CD4-positive, alpha-beta T cell treated with Interferon gamma for 1 hour (primary cell): ENCODE results near the gene PLRG1.
"Not testable (repeated sequence)": the region's sequence is repeated elsewhere in the genome, so short reads cannot be mapped to it uniquely, and the experiment has no call there.

ENCODE experiments used
- DNase-seq: peaks from one replicate; pipeline ENCODE4 v3.0.0-alpha.2; 2020

The PLRG1 gene

DNA sequence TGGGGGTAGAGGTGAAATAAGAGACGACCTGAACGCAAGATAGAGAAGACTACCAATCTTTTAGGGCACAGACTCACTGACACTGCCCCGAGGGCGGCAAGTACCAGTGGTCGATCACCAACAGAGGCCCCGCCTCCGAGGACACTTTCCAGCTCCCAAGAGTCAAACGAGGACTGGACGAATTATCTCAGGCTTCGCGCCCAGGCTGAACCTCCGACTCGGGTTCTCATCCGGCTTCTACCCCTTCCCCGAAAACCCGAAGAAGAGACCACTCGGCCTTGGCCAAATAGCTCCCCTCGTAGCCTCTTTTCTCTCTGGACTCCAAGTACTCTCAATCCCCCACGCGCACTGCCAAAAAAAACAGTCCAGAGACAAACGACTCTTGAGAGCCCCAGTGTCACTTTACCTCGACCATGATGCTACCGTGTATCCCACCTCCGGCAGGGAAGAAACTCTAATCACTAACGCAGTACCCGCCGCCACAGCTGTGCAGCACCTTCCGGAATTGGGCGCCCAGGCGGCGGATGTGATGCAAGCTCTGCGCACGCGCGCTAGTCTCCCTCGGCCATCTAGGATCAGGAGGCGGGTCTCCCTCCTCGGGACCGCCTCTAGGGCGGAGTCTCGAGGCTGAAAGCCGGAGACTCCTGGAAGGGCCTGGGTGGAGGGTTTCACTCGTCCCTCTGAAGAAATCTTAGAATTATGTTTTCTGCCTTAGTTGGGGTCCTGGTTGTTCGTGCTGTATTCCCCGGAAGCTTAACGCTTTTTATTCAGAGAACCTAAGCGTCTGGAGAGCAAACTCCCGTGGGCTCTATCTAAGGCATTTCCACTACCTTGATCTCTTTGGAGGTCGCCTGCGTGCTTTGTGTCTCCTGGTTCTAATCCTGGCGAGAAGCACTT, at the start of gene PLRG1:
Gene PLRG1, minus strand, starts transcription at position 507 of the 897 bp plus-strand sequence. Its CDS starts 92 bp downstream, at position 415.
- peak; percentile 95 for DNase-seq

DNA sequence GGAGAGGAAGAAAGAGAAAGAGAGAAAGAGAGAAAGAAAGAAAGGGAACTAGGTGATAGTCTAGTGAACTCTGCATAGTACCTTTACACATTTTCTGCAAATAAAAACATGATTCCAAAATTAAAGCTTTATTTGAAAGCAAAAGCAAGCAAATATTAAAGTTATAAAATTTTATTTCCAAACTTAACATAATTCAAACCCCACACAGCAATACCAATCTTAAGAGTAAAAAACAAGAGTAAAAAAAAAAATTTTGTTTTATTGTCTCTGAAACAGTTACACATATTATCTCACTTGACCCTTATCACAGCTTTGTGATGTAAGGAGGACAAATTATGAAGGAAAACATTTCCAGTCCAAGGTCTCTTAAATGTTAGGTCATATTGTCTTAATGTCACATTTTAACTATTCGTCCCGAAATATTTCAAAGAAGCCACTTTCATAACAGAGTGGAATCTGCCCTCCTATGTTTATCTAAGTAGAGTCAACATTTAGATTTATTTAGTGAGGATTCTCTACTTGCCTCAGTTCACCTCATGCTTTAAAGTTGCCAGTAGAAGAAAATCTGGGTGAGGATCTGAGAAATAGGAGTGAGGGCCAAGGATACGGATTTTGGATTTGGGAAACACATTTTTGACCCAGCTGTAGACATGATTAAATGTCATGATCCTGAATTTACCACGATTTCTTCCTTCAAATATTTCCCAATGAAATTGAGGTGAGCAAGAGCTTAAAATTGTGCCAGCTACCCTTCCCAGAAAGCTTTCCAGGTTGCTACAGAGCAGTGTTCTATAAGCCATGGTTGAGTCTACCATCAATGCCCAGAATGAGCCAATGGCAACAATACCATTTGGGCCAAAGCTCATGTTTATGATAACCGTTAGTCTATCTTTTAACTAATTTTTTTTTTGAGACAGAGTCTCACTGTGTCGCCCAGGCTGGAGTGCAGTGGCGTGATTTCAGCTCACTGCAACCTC, 47.9 kb upstream of the PLRG1 start:
- no peak for DNase-seq

DNA sequence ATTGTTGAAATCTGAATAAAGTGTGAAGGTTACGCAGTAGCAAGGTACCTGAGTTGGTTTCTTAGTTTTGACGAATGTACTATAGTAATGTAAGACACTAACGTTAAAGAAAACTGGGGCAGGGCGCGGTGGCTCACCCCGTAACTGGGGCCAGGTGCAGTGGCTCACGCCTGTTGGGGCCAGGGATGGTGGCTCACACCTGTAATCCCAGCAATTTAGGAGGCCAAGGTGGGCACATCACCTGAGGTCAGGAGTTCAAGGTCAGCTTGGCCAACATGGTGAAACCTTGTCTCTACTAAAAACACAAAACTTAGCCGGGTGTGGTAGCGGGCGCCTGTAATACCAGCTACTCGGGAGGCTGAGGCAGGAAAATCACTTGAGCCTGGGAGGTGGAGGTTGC, 47.1 kb upstream of the PLRG1 start:
- DNase-seq, result not testable (repeated sequence)

DNA sequence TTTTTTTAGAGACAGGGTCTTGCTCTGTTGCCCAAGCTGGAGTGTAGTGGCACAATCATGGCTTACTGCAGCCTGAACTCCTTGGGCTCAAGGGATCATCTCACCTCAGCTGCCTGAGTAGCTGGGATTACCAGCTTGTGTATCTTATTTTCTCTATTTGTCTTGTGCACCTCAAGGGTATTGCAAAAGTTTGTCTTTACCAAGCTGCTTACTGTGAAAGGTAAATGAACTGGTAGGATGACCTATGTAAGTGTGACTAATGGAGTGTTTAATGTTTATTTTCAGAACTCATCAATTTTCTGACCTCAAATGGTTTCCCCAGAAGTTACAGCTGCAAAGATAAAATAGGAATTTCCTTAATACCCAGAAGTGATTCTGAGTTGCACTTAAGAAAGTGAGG, 45.6 kb upstream of the PLRG1 start:
- no peak for DNase-seq

DNA sequence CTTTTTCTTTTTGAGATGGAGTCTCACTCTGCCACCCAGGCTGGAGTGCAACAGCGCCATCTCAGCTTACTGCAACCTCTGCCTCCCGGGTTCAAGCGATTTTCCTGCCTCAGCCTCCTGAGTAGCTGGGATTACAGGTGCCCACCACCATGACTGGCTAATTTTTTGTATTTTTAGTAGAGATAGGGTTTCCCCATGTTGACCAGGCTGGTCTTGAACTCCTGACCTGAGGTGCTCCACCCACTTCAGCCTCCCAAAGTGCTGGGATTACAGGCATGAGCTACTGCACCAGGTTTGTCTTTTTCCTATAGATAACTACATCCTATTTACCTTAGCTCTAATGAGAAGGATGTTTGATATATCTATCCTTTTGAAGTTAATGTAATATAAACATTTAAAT, 44.1 kb upstream of the PLRG1 start:
- not testable (repeated sequence) for DNase-seq

DNA sequence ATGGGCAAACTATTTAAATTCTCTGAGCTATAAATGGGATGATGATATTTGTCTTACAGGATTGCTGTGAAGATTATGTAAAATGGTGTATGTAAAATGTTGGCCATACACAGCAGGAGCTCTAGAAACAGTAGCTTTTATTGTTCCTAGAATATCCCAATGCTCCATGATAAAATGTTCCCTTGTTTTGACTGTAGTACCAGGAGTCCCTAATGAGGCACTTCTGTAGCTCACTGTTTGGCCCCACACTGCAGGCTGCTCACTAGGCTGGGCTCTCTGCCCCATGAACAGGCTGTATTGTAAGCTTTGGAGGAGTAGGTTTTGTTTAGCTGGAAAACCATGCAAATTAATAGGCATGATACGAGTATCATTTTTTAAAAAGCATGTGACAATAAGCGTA, 43.7 kb upstream of the PLRG1 start:
- DNase-seq, result no peak

DNA sequence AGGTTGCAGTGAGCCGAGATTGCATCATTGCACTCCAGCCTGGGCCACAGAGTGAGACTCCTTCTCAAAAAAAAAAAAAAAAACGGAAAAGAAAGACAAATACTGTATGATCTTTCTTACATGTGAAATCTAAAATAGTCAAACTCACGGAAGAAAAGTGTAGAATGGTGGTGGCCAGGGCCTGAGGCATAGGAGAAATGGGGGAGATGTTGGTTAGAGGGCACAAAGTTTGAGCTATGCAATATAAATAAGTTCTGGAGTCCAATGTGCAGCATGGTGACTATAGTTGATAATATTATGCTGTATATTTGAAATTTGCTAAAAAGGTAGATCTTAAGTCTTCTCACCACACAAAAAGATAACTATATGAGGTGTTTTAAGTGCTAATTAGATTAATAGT, 41.7 kb upstream of the PLRG1 start:
- no peak for DNase-seq

DNA sequence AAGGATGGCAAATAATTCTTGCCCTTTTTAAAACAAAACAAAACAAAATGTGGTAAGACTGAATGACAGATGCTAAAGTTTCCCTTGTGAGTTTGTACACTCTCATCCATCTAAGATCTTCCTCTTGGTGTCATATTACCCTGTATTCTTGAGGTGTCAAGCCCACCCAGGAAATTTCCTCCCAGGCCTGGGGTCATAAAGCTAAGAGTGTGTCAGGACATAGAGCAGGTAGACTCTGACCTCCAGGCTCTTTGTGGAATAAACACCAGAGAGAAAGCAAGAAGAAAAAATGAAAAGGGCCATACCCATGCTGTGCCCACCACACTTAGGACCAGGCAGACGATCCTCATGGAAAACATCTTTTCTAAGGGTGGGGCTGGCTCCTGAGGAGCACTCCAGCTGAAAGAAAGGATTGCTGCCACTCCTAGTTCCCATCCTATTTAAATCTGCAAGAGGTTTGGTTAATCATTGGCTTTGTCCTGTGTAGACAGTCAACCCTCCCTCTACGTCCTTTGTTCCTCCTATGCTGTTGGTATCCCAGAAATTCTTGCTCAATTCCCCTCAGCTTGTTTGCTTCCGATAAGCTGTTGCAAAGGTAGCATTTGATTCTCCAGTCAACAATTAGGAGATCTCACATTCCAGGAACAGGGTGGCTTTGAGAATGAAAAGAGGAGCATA, 40.3 kb upstream of the PLRG1 start, which contains the start of gene FGA:
Gene FGA, minus strand, starts transcription at position 414 of the 678 bp plus-strand sequence. Its CDS starts 55 bp downstream, at position 359.
- no peak for DNase-seq

DNA sequence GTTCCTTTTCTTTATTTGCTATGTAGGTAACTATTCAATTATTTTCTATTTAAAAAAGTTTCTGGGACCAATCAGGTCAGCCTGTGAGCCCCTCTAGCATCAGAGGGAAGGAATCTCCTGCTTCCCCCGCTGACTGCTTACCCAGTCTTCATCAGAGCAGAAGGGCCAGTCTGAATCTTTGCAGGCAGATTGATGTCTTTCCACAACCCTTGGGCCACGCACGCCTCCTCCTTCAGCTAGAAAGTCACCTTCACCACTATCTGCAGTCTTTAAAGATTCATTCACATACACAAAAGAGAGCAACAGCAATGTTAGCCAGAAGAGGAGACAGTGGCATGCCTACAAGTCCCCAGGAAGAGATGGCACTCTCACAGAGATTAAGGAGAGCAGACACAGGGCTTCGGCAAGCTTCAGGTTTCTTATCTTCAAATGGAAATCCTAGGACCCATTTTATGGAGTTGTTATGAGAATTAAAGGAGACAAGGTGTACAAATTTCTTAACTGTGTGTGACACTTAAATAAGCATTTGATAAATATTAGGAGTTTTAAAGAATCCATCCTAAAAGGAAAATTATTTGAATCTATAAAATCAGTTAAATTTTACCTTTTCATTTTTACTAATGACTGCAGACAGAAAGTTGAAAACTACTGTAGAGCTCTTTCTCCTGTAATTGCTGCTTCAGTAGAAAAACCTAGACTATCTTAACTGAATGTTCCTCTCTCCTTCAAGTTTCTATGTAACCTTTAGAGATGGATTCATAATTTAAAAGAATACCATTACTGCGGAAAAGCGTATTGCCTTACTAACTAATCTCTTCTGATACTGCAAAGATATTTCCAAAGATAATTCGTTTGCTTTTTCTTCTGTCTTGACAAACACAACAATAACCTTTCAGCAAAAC, 39.3 kb upstream of the PLRG1 start:
- DNase-seq, result no peak

DNA sequence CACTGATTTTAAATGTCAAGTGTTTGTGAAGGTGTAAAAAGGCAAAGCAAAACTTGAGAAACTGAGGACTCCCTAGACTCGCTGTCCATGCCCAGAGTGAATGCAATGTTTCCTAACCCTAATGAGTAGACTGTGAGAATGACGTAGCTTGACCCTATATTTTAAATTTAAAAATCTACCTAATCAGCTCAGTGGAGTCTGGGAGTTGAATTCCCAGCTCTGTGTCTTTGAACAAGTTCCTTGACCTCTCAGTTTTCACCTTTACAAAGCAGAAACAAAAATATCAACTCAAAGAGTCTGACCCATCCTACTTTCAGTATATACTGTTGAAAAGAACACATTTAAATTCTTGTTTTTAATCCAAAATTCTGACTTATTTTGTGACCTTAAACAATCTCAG, 38.0 kb upstream of the PLRG1 start:
- no peak for DNase-seq

DNA sequence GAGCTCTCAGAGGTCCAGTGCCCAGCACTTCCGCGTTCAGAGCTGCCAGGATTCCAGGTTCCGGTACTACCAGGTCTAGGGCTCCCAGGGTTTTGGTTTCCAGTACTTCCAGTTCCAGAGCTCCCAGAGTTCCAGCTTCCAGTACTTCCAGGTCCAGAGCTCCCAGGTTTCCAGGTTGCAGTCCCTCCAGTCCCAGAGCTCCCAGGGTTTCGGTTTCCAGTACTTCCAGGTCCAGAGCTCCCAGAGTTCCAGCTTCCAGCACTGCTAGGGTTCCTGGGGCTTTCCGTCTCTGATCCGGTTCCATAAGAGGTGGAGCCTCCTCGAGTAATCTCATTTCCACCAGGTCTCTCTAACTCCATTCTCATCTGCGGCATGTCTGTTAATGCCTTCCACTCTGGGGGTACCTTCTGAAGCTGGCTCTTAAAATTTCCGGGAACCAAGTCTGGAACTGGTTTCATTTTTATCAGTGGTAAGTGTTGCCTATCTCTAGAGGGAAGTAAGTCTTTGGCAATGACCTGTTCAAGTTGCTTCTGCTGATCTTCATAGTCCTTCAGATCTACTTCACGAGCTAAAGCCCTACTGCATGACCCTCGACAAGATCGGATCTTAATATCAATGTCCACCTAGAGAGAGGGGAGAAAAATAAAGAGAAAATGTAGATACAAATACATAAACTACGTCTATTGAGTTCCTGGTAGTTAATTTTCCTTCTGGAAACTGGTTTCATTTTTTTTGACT, 36.3 kb upstream of the PLRG1 start:
- DNase-seq, result no peak

DNA sequence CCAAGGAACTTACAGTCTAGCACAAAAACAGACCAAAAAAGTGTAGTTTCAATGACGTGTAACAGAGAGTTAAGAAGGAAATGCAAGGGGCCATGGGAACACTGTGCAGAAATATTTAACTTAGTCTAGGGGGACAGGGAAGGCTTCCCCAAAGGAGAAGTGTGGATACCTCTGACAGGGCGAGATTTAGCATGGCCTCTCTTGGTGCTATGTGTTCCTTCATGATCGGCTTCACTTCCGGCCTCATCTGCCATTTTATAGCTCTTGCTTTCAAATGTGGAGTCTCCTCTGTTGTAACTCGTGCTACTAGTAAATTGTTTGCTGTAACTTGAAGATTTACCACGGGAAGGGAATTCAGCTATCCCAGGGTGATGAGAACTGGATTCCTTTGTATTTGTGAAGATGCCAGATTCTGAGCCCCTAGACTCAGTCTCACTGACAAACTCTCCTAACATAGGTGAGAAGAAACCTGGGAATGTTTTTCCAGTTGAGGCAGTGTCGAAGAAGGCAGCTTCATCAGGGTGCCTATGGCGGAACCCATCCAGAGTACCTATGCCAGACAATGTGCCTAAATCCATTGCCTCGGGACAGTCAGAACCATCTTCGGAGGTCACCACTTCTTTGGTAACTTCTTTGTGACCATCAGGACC, 35.3 kb upstream of the PLRG1 start:
- no peak for DNase-seq

DNA sequence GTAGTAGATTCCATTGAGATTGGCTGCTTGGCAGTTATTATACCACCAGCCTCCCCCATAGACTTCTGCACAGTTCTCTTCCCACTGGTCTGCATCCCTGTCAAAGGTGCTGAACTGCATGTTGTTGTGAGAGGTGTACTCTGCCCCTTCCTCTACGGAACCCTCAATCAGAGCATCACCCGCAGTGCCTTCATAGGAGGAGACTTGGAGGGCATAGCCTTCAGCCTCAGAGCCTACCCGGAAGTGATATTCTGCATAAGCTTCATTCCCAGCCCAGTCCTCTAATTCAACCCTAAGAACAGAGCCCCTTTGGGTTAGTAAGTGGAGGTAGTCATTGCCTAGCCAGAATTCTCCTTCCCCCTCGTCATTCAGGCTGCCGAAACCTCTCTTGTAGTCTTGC, 34.1 kb upstream of the PLRG1 start:
- DNase-seq, result no peak

DNA sequence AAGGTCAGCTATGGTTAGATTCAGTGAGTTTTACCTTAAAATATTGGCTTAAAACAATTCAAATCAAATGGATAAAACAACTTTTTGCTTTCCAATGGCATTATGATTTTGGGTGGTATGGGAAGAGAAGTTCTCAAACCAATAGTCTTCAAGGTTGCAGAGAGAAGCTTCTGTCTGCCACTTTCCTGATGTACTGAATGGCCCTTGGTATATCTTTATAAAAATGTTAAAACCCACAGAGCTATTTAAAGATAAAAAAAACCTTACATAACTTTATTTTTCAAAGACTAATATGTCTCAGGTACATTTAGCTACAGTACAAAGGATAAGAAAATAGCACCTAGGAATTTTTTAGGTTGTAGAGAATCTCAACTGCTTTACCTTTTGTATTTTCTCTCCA, 33.5 kb upstream of the PLRG1 start:
- no peak for DNase-seq

DNA sequence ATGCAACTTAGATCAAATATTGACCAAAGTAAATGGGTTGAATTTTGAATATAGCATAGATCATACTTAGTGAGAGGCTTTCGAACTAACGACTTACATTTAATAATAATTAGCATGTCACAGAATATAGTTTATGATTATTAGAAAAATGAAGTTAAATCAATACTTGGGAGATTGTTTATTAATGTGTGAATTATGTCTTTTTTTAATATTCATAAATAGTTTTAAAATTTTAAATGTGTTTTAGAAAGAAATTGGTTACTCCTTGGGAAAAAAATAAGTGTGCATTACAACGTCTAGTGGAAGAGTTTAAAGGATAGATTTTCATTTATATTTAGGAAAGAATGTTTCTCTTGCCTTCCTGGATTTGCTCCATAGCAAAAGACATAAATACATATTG, 33.0 kb upstream of the PLRG1 start:
- DNase-seq, result no peak

DNA sequence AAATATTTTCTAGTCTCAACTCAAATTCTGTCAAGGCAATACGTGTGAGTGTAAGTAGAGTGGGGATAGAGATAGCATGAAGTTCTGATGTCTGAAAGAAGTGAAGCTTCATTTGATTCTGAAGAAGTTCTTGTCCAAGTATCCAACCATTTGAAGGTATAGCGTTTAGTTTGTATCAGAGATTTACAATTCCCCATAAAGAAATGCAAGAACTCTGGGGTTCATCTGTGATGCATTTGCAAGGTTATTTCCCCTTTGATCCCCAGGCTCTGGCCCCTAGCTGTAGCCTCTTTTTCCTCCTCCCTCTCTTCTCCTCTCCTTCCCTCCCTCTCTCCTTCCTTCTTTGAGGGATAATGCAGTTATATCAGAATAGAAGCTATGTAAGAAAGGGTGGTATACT, 32.5 kb upstream of the PLRG1 start:
- no peak for DNase-seq

DNA sequence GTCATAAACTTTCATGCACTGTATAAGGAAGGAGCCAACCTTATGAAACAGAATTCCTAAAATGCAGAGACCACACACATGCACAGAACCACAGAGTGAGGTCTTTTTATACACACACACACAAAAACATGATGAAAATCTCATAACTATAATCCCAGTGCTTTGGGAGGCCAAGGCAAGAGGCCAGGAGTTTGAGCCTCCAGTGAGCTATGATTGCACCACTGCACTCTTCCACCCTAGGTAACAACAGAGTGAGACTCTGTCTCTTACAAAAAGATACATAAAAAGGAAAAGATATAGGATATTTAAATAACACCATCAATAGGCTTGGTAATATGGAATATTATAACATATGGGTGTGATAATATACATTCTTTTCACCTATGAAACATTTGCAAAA, 29.7 kb upstream of the PLRG1 start:
- no peak for DNase-seq

DNA sequence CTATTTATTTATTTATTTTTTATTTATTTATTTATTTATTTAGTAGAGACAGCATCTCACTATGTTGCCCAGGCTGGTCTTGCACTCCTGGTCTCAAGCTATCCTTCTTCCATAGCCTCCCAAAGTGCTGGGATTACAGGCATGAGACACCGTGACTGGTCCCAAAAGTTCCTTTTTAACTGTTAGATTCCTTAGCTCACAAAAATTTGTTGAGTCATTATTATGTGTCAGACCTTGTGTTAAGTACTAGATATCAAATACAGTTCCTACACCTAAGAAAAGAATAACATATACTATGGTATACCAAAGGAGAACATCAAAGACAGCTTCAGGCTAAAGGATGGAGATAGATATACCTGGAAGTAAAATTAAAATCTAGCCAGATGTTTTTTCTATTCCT, 28.7 kb upstream of the PLRG1 start:
- no peak for DNase-seq

DNA sequence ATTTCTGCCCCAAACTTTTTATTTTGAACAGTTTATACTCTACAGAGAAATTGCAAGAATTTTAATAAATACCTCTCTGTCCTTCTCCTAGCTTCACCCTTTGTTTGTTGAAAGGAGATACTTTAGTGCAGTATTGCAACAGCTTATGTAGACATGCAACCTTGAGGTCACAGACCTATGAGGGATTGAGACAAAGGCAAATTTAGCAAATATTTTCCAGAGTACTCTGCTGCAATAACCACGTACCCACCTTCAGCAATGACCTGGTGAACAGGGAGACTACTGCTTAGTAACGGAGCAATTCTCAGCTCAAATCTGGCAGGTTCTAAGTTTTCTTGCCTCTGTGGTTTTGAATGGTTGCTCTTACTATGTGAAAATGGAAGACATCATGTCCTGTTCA, 27.1 kb upstream of the PLRG1 start:
- DNase-seq, result no peak

DNA sequence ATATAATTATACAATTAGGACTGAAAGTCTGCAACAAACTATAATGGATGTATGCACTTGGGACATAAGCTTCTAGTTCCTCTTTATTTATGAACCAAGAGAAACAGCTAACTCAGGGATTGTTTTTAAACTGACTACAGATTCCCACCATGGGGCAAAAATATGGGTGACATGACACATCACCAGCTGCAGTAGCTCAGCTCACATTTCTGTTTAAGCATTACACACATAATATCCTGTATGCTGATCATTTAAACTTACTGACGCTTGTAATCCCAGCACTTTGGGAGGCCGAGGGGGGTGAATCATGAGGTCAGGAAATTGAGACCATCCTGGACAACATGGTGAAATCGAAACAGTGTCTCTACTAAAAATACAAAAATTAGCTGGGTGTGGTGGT, 24.1 kb upstream of the PLRG1 start:
- no peak for DNase-seq
